Eye (tissue), 1 donor: ENCODE results near the gene CHPF2.
A peak's percentile ranks its signal among the peaks of the same experiment; 100 is the strongest.

Experiments used
- DNase-seq: peaks from one replicate; pipeline ENCODE4 v3.0.0-alpha.2; 2015

CHPF2 gene

GRCh38 chr7:151232091-151232916, at the start of gene CHPF2:
TSS of gene CHPF2 (plus strand) at chr7:151232483. CDS start at chr7:151234012, 1,529 bp downstream.
- peak; percentile 94 for DNase-seq

GRCh38 chr7:151185762-151186639, 46.3 kb upstream of the CHPF2 start:
- no peak for DNase-seq

GRCh38 chr7:151186640-151187408, 45.5 kb upstream of the CHPF2 start, which contains the start of gene ASB10:
TSS of gene ASB10 (minus strand) at chr7:151187250. CDS start at chr7:151187130, 120 bp downstream.
- no peak for DNase-seq

- no peak for DNase-seq
These were observed 44.7 kb upstream of the CHPF2 start for GRCh38 chr7:151187409-151188251.

GRCh38 chr7:151188252-151188542, 44.1 kb upstream of the CHPF2 start:
- no peak for DNase-seq

- DNase-seq = no peak
These were observed 43.2 kb upstream of the CHPF2 start for GRCh38 chr7:151189038-151189437.

- no peak for DNase-seq
These were observed 40.7 kb upstream of the CHPF2 start for GRCh38 chr7:151191544-151191943.

GRCh38 chr7:151192002-151192539, 40.2 kb upstream of the CHPF2 start:
- DNase-seq = no peak

- DNase-seq = no peak
These were observed 38.9 kb upstream of the CHPF2 start for GRCh38 chr7:151193203-151193978.

GRCh38 chr7:151194188-151194587, 38.1 kb upstream of the CHPF2 start:
- no peak for DNase-seq

GRCh38 chr7:151195616-151196450, 36.5 kb upstream of the CHPF2 start:
- no peak for DNase-seq

GRCh38 chr7:151197932-151198331, 34.4 kb upstream of the CHPF2 start:
- DNase-seq = no peak

GRCh38 chr7:151198945-151199848, 33.1 kb upstream of the CHPF2 start:
- peak; percentile 85 for DNase-seq

- no peak for DNase-seq
These were observed 30.9 kb upstream of the CHPF2 start for GRCh38 chr7:151201344-151201743.

- DNase-seq = no peak
These were observed 30.5 kb upstream of the CHPF2 start for GRCh38 chr7:151201751-151202150.

- DNase-seq = no peak
These were observed 29.4 kb upstream of the CHPF2 start for GRCh38 chr7:151202836-151203235.

GRCh38 chr7:151204383-151205032, 27.8 kb upstream of the CHPF2 start:
- DNase-seq = no peak

GRCh38 chr7:151205730-151206129, 26.6 kb upstream of the CHPF2 start:
- no peak for DNase-seq
